K562 (cell line): Measurements from ENCODE around the gene SLC16A2. TPM values are rescaled to one million over a fixed set of nuclear protein-coding genes. Genes with fewer than 3 reads are reported as not detected.

Experiments used
- ATAC-seq: fragments of 200-7000 bp; cut with Tn5 transposase; 3 replicates; pipeline ENCODE4 v1.9.1; 2020; ENCODE audit warnings: moderate library complexity
- BruUV-seq: library from RNA; stranded (reverse); fragments of 400-500 nt; replicated peaks from 2 replicates; lab custom pipeline; 2021; lab: Mats Ljungman, UMichigan
- CTCF ChIA-PET: fragments of 300-600 bp; formaldehyde crosslinking; extraction: SDS; loops from one replicate; lab custom pipeline; 2021; ENCODE audit warnings: low intra/inter-chr PET ratio; lab: Yijun Ruan, JAX
- POLR2A ChIA-PET: fragments of 300-600, 350-650 bp; sonication (Branson Sonifier 250); formaldehyde crosslinking; extraction: SDS; loops from one replicate; lab custom pipeline; 2021; ENCODE audit warnings: antibody characterized with exemption, inconsistent platforms; lab: Yijun Ruan, JAX
- DNase-seq, 4 experiments: peaks; one replicate each; pipeline versions ENCODE4 v3.0.0 to v3.0.0-alpha.2; 2011 to 2018; ENCODE audit warnings: low spot score in 3 of 4, mixed read lengths in 3 of 4; ENCODE audit errors: extremely low read depth in 1 of 4
- FAIRE-seq: peaks from 2 replicates; lab custom pipeline; 2011; peaks lifted over from hg19 to GRCh38; lab: Jason Lieb, UNC
- H2AFZ ChIP-seq: 2 replicates; pipeline ENCODE4 v1.6.0; 2011; ENCODE audit warnings: low read depth, low read length, control low read depth, inconsistent platforms
- H3K27ac ChIP-seq: fragments of 200-600 bp; 3 replicates; pipeline ENCODE4 v1.8.0; 2011; ENCODE audit warnings: low read depth, mild to moderate bottlenecking, control low read depth, inconsistent platforms, low read length, moderate library complexity, mixed read lengths; ENCODE audit errors: extremely low read depth
- H3K27me3 ChIP-seq, 2 experiments: fragments of 300-600 bp in 1 of 2; 2 replicates in 1 of 2; 3 replicates in 1 of 2; pipeline versions ENCODE4 v1.6.0 to v1.8.0; 2011; ENCODE audit warnings: inconsistent platforms in 2 of 2, low read length in 2 of 2, mild to moderate bottlenecking in 1 of 2, mixed read lengths in 1 of 2, moderate library complexity in 1 of 2; ENCODE audit not compliant: control insufficient read depth in 2 of 2, insufficient read depth in 2 of 2
- H3K36me3 ChIP-seq: fragments of 300-600 bp; 3 replicates; pipeline ENCODE4 v1.8.0; 2011; ENCODE audit warnings: mild to moderate bottlenecking, low read length, inconsistent platforms; ENCODE audit not compliant: control insufficient read depth, insufficient read depth
- H3K4me1 ChIP-seq, 2 experiments: fragments of 200-600 bp in 1 of 2; replicated peaks in 1 of 2; 2 replicates in 1 of 2; 3 replicates in 1 of 2; pipeline versions ENCODE4 v1.5.1 to v1.8.0; 2011; ENCODE audit warnings: inconsistent platforms in 2 of 2, low read length in 2 of 2, mild to moderate bottlenecking in 1 of 2, mixed read lengths in 1 of 2, moderate library complexity in 1 of 2; ENCODE audit not compliant: control insufficient read depth in 2 of 2, insufficient read depth in 2 of 2
- H3K4me2 ChIP-seq: 2 replicates; pipeline ENCODE4 v1.6.1; 2011; ENCODE audit warnings: low read length, control low read depth, inconsistent platforms, mixed read lengths; ENCODE audit not compliant: insufficient read depth
- H3K4me3 ChIP-seq: fragments of 200-600 bp; sonication (generic), shearing (Covaris generic); 2 replicates; pipeline ENCODE4 v1.5.1; 2016; ENCODE audit warnings: control low read depth, inconsistent platforms
- H3K79me2 ChIP-seq: fragments of 200-600 bp; 3 replicates; pipeline ENCODE4 v1.8.0; 2011; ENCODE audit warnings: low read length, inconsistent platforms; ENCODE audit not compliant: control insufficient read depth, insufficient read depth
- H3K9ac ChIP-seq, 2 experiments: 2 replicates each; pipeline versions ENCODE4 v1.6.0 to v1.6.1; 2011; ENCODE audit warnings: low read depth in 2 of 2, low read length in 2 of 2, control low read depth in 1 of 2, inconsistent platforms in 1 of 2, mild to moderate bottlenecking in 1 of 2, mixed read lengths in 1 of 2; ENCODE audit not compliant: insufficient read depth in 1 of 2
- H3K9me1 ChIP-seq: one replicate; pipeline ENCODE4 v1.6.0; 2011; ENCODE audit warnings: inconsistent platforms, mild to moderate bottlenecking, low read length, moderate library complexity; ENCODE audit not compliant: control insufficient read depth, insufficient read depth
- H3K9me3 ChIP-seq: replicated peaks from 2 replicates; pipeline ENCODE4 v1.5.1; 2011; ENCODE audit warnings: low read depth, low read length, inconsistent platforms; ENCODE audit not compliant: control insufficient read depth, insufficient read depth
- H4K20me1 ChIP-seq: replicated peaks from 2 replicates; pipeline ENCODE4 v1.6.1; 2011; ENCODE audit warnings: low read length, inconsistent platforms, mixed read lengths; ENCODE audit not compliant: control insufficient read depth, insufficient read depth
- CBX1 ChIP-seq: sonication (generic); IDR thresholded peaks from 2 replicates; pipeline ENCODE4 v1.6.1; 2016; ENCODE audit warnings: antibody characterized with exemption, low read depth, mild to moderate bottlenecking
- CCNT2 ChIP-seq: IDR thresholded peaks from 2 replicates; pipeline ENCODE4 v1.6.1; 2011; ENCODE audit warnings: borderline replicate concordance, low read depth, mild to moderate bottlenecking, moderate library complexity, mixed read lengths, low read length; ENCODE audit not compliant: insufficient read length; ENCODE audit errors: extremely low read depth
- DDX20 ChIP-seq: fragments of 450-650 bp; IDR thresholded peaks from 2 replicates; pipeline ENCODE4 v1.6.1; 2016; ENCODE audit warnings: missing genetic modification characterization, low read depth, mild to moderate bottlenecking, missing compliant biosample characterization, moderate library complexity
- GATA2 ChIP-seq: sonication (generic); formaldehyde crosslinking; IDR thresholded peaks from 2 replicates; pipeline ENCODE4 v1.4.0; 2020; ENCODE audit warnings: mild to moderate bottlenecking, missing genetic modification reagents
- LEF1 ChIP-seq: fragments of 450-650 bp; IDR thresholded peaks from 2 replicates; pipeline ENCODE4 v1.6.1; 2016; ENCODE audit warnings: mild to moderate bottlenecking
- SRSF9 ChIP-seq: fragments of 200-400 bp; formaldehyde crosslinking; IDR thresholded peaks from 2 replicates; pipeline ENCODE4 v1.6.1; 2017; ENCODE audit warnings: low read depth, low read length, borderline replicate concordance
- SUPT5H ChIP-seq: fragments of 450-650 bp; IDR thresholded peaks from 2 replicates; pipeline ENCODE4 v1.6.1; 2016
- ZBTB11 ChIP-seq, 3 experiments: fragments of 200-800 bp in 1 of 3; fragments of 250-450 bp in 1 of 3; fragments of 450-650 bp in 1 of 3; sonication (Bioruptor Pico) in 1 of 3; sonication (Bioruptor generic) in 1 of 3; formaldehyde crosslinking in 1 of 3; IDR thresholded peaks; 2 replicates each; pipeline versions ENCODE4 v1.6.1 to v1.8.0; 2016 to 2022; ENCODE audit warnings: mild to moderate bottlenecking in 2 of 3, missing genetic modification characterization in 2 of 3, missing compliant biosample characterization in 1 of 3, moderate library complexity in 1 of 3
- ZNF764 ChIP-seq: fragments of 250-450 bp; sonication (Bioruptor Pico); IDR thresholded peaks from 2 replicates; pipeline ENCODE4 v1.4.0; 2020; ENCODE audit warnings: low read depth, mild to moderate bottlenecking, moderate library complexity
- in situ Hi-C: fragments of 300-500 bp; cut with MboI; formaldehyde crosslinking; loops from 4 replicates; pipeline ENCODE4 v1.15.0; 2018; ENCODE audit warnings: inconsistent platforms, mixed read lengths
- intact Hi-C: fragments of 100-400 bp; cut with micrococcal nuclease; formaldehyde crosslinking; loops from 2 replicates; pipeline ENCODE4 v1.14.2; 2022
- polyA plus RNA-seq, 8 experiments: library from polyadenylated mRNA; depleted of rRNA in 4 of 8; stranded (reverse) in 5 of 8; unstranded in 3 of 8; fragments of >200 nt; fragmentation: Nextera tagmentation in 2 of 8; fragmentation: Illumina TruSeq in 1 of 8; extraction: Ambion mirVana in 2 of 8; extraction: Trizol in 1 of 8; gene quantifications; 2 replicates each; pipeline versions ENCODE4 v1.2.1 to v1.2.3, GENCODE V29; 2011 to 2014; ENCODE audit warnings: inconsistent platforms in 1 of 8, missing spikeins in 1 of 8
- total RNA-seq, 7 experiments: library from RNA; depleted of rRNA in 6 of 7; stranded (reverse); fragments of >200 nt in 6 of 7; fragmentation: Illumina TruSeq in 2 of 7; extraction: Trizol in 2 of 7; gene quantifications; 2 replicates each; pipeline versions ENCODE4 v1.2.1 to v1.2.3, GENCODE V29; 2011 to 2021; ENCODE audit warnings: low replicate concordance in 1 of 7

SLC16A2 gene
- total and polyA plus RNA-seq, 9 of the 15 experiments (the other 6 are each of a cell fraction or from before 2014, with no cell fraction given): 0.07 TPM; not detected in 8

GRCh38 chrX:74510401-74510800, 89.1 kb downstream of the SLC16A2 start:
- POLR2A ChIA-PET: no interaction called here
- H3K36me3 ChIP-seq: no peaks in the 10 kb centered on the region
- H3K27ac ChIP-seq: no peak overlapping the region
- H3K9ac ChIP-seq: no peak overlapping the region
- DNase-seq (no peak), ATAC-seq (no peak), FAIRE-seq (no peak)
- CTCF ChIA-PET: interaction anchor here (0.7 kb wide), 1 partner anchor 104 kb away, joined by 3 read pairs; the partner anchor contains the start of gene RLIM
- H3K4me3 ChIP-seq: no peak overlapping the region
- no peaks in the 10 kb centered on the region for H3K9me1 ChIP-seq
- no peaks in the 10 kb centered on the region for H3K4me1 ChIP-seq
- no peaks in the 10 kb centered on the region for H3K9me3 ChIP-seq
- H3K27me3 ChIP-seq: no peaks in the 10 kb centered on the region
- in situ Hi-C loops: no loop called here
- TF ChIP-seq DDX20 (tag) (no peak), ZBTB11 (CRISPR knock-in tag; IDR thresholded peaks at IDR 0.05) (no peak), CBX1 (no peak), SUPT5H (no peak), SRSF9 (no peak), CCNT2 (no peak), ZNF764 (no peak), GATA2 (CRISPR knock-in tag) (no peak), LEF1 (no peak)
- TF ChIP-seq, all 486 proteins: peak for 0
- BruUV-seq: no TSS peak
- Histone ChIP-seq H3K4me2 (no peak overlapping the region), H3K79me2 (no peaks in the 10 kb centered on the region), H2AFZ (no peak overlapping the region), H4K20me1 (no peaks in the 10 kb centered on the region)
- intact Hi-C loops: no loop called here
